Panc1 (cell line): Measurements from ENCODE around the gene CITED2. TPM values are rescaled to one million over a fixed set of nuclear protein-coding genes. Genes with fewer than 3 reads are reported as not detected.

ENCODE experiments used
- ATAC-seq: fragments of 200-7000 bp; cut with Tn5 transposase; 2 replicates; pipeline ENCODE4 v1.9.1; 2020; ENCODE audit warnings: mild to moderate bottlenecking, moderate library complexity
- BruUV-seq: library from RNA; stranded (reverse); fragments of 400-500 nt; replicated peaks from 2 replicates; lab custom pipeline; 2021; lab: Mats Ljungman, UMichigan
- CTCF ChIA-PET: fragments of 300-600 bp; sonication (Branson Sonifier 250); formaldehyde crosslinking; loops from one replicate; lab custom pipeline; 2022; ENCODE audit warnings: antibody characterized with exemption; lab: Charles Lee
- POLR2A ChIA-PET: fragments of 300-600 bp; sonication (Branson Sonifier 250); formaldehyde crosslinking; loops from one replicate; lab custom pipeline; 2022; ENCODE audit warnings: antibody characterized with exemption; lab: Charles Lee
- DNase-seq: peaks from one replicate; pipeline ENCODE4 v3.0.0-alpha.2; 2010; ENCODE audit warnings: low read depth, low spot score
- H3K27ac ChIP-seq: 2 replicates; pipeline ENCODE4 v1.5.1; 2011; ENCODE audit warnings: mild to moderate bottlenecking, low read length, inconsistent platforms
- H3K27me3 ChIP-seq: fragments of 200-500 bp; sonication (Bioruptor generic); 2 replicates; pipeline ENCODE4 v1.6.0; 2014; ENCODE audit warnings: low read length, inconsistent platforms; ENCODE audit not compliant: control insufficient read depth, insufficient read depth
- H3K36me3 ChIP-seq: fragments of 200-500 bp; sonication (Bioruptor generic); 2 replicates; pipeline ENCODE4 v1.5.1; 2014; ENCODE audit warnings: inconsistent platforms, mild to moderate bottlenecking, low read length, moderate library complexity; ENCODE audit not compliant: control insufficient read depth, insufficient read depth
- H3K4me1 ChIP-seq: 2 replicates; pipeline ENCODE4 v1.5.1; 2011; ENCODE audit warnings: inconsistent platforms, mild to moderate bottlenecking, low read length, moderate library complexity; ENCODE audit not compliant: control insufficient read depth, insufficient read depth
- H3K4me3 ChIP-seq, 2 experiments: 2 replicates each; pipeline ENCODE4 v1.5.1; 2011 to 2012; ENCODE audit warnings: low read depth in 2 of 2, low read length in 2 of 2, mild to moderate bottlenecking in 2 of 2, inconsistent platforms in 1 of 2, moderate library complexity in 1 of 2
- H3K9me3 ChIP-seq: fragments of 200-500 bp; sonication (Bioruptor generic); 2 replicates; pipeline ENCODE4 v1.5.1; 2014; ENCODE audit warnings: low read depth, mild to moderate bottlenecking, inconsistent platforms, low read length, moderate library complexity; ENCODE audit not compliant: control insufficient read depth, insufficient read depth
- POLR2AphosphoS5 ChIP-seq: IDR thresholded peaks from 2 replicates; pipeline ENCODE4 v1.6.1; 2012; ENCODE audit warnings: mild to moderate bottlenecking, low read depth, low read length, moderate library complexity
- SIN3A ChIP-seq: IDR thresholded peaks from 2 replicates; pipeline ENCODE4 v1.6.1; 2012; ENCODE audit warnings: low read depth, mild to moderate bottlenecking, low read length, moderate library complexity, borderline replicate concordance; ENCODE audit not compliant: insufficient read depth
- TCF7L2 ChIP-seq: IDR thresholded peaks from 2 replicates; pipeline ENCODE4 v1.6.1; 2011; ENCODE audit warnings: mild to moderate bottlenecking, low read depth, low read length, inconsistent platforms
- in situ Hi-C: cut with HindIII; loops from 2 replicates; pipeline ENCODE4 v1.10.0; 2016; ENCODE audit warnings: low sequenced_read_pairs, low pct_unique_long_range_greater_than_20kb
- intact Hi-C: fragments of 100-400 bp; cut with micrococcal nuclease; formaldehyde crosslinking; loops from one replicate; pipeline ENCODE4 v1.10.0; 2022; ENCODE audit not compliant: unreplicated experiment
- total RNA-seq: library from RNA; stranded (reverse); gene quantifications from one replicate; pipeline ENCODE4 v1.2.1, GENCODE V29; 2021; ENCODE audit not compliant: unreplicated experiment
- TF ChIP-seq, protein P1 (sequence below): fragments of 450-650 bp; IDR thresholded peaks from 2 replicates; pipeline ENCODE4 v1.5.1; 2017; ENCODE audit warnings: mild to moderate bottlenecking
- TF ChIP-seq, protein P2 (sequence below), 2 experiments: IDR thresholded peaks; 2 replicates each; pipeline ENCODE4 v1.6.1; 2011 to 2012; ENCODE audit warnings: low read depth in 2 of 2, control low read depth in 1 of 2, low read length in 1 of 2, mild to moderate bottlenecking in 1 of 2, moderate library complexity in 1 of 2; ENCODE audit not compliant: insufficient read depth in 1 of 2

Gene CITED2
- total RNA-seq, 1 experiment from 2014 or later: 210 TPM

DNA sequence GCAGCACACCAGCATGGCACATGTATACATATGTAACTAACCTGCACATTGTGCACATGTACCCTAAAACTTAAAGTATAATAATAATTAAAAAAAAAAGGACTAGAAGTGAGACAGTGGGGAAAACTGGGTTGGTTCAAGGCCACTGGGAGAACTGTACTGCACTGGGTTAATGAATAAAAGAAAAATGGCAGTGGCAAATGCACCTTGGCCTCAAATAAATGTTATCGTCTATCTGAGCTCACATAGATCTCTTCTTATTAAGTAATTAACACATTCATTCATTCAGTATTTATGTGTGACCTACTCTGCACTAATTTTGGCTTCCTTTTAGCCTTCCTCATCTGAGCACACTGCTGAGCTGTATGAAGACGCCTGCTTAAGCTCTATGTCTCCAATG is 17.5 kb downstream of the CITED2 start:
- no TSS peak for BruUV-seq
- intact Hi-C loops: loop anchor here (5.0 kb wide), 1 partner anchor 140 kb away; no protein-coding TSS in a partner anchor
- H3K27ac ChIP-seq: no peak overlapping the region
- ChIA-PET POLR2A (no interaction called here), CTCF (no interaction called here)
- TF ChIP-seq TCF7L2 (no peak), SIN3A (no peak), POLR2AphosphoS5 (no peak)
- TF ChIP-seq, protein P1, sequence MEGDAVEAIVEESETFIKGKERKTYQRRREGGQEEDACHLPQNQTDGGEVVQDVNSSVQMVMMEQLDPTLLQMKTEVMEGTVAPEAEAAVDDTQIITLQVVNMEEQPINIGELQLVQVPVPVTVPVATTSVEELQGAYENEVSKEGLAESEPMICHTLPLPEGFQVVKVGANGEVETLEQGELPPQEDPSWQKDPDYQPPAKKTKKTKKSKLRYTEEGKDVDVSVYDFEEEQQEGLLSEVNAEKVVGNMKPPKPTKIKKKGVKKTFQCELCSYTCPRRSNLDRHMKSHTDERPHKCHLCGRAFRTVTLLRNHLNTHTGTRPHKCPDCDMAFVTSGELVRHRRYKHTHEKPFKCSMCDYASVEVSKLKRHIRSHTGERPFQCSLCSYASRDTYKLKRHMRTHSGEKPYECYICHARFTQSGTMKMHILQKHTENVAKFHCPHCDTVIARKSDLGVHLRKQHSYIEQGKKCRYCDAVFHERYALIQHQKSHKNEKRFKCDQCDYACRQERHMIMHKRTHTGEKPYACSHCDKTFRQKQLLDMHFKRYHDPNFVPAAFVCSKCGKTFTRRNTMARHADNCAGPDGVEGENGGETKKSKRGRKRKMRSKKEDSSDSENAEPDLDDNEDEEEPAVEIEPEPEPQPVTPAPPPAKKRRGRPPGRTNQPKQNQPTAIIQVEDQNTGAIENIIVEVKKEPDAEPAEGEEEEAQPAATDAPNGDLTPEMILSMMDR: no peak
- TF ChIP-seq, protein P2, sequence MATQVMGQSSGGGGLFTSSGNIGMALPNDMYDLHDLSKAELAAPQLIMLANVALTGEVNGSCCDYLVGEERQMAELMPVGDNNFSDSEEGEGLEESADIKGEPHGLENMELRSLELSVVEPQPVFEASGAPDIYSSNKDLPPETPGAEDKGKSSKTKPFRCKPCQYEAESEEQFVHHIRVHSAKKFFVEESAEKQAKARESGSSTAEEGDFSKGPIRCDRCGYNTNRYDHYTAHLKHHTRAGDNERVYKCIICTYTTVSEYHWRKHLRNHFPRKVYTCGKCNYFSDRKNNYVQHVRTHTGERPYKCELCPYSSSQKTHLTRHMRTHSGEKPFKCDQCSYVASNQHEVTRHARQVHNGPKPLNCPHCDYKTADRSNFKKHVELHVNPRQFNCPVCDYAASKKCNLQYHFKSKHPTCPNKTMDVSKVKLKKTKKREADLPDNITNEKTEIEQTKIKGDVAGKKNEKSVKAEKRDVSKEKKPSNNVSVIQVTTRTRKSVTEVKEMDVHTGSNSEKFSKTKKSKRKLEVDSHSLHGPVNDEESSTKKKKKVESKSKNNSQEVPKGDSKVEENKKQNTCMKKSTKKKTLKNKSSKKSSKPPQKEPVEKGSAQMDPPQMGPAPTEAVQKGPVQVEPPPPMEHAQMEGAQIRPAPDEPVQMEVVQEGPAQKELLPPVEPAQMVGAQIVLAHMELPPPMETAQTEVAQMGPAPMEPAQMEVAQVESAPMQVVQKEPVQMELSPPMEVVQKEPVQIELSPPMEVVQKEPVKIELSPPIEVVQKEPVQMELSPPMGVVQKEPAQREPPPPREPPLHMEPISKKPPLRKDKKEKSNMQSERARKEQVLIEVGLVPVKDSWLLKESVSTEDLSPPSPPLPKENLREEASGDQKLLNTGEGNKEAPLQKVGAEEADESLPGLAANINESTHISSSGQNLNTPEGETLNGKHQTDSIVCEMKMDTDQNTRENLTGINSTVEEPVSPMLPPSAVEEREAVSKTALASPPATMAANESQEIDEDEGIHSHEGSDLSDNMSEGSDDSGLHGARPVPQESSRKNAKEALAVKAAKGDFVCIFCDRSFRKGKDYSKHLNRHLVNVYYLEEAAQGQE (IDR thresholded peaks at IDR 0.05; ENCODE audit: insufficient read depth in 1 of 2, low read depth in 2 of 2, low read length in 1 of 2): no peak
- no peaks in the 10 kb centered on the region for H3K4me1 ChIP-seq
- in situ Hi-C loops: no loop called here
- H3K36me3 ChIP-seq: no peaks in the 10 kb centered on the region
- no peak overlapping the region for H3K4me3 ChIP-seq
- ATAC-seq: no peak
- no peaks in the 10 kb centered on the region for H3K9me3 ChIP-seq
- no peak for DNase-seq
- no peaks in the 10 kb centered on the region for H3K27me3 ChIP-seq

DNA sequence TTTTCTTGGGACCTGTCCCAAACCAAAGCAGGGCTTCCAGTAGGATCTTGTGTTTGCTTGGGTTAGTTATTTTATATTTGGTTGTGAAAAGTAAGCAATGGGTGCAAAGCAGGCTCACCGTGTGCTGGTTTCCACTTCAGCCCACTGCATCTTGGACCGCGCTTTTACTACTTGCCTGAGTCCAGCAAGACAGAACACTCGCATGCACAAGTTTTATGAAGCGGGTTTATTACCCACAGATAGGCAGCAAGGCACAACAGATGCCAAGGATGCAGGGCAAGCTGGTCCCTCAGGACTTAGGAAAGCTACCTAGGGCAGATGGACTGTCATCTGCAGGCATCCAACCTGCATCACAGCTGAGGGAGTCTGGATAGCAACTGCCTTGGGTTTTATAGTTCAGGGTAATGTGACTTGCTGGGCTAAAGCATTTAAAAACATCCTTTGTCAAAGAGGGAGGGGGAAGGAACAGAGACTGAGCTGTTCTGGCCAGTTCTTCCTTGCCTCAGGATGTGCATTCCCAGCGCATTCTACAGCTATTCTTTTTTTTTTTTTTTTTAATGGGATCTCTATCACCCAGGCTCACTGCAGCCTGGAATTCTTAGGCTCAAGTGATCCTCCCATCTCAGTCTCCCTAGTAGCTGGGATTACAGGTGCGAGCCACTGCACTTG is 18.5 kb downstream of the CITED2 start:
- ChIA-PET POLR2A (no interaction called here), CTCF (no interaction called here)
- no peaks in the 10 kb centered on the region for H3K4me1 ChIP-seq
- BruUV-seq: no TSS peak
- no peaks in the 10 kb centered on the region for H3K36me3 ChIP-seq
- no peak overlapping the region for H3K4me3 ChIP-seq
- H3K27ac ChIP-seq: no peak overlapping the region
- DNase-seq (no peak), ATAC-seq (no peak)
- H3K27me3 ChIP-seq: no peaks in the 10 kb centered on the region
- no peak for TF ChIP-seq POLR2AphosphoS5
- TF ChIP-seq, protein P1: no peak
- no peak for TF ChIP-seq TCF7L2
- TF ChIP-seq, protein P2 (IDR thresholded peaks at IDR 0.05; ENCODE audit: insufficient read depth in 1 of 2, low read depth in 2 of 2, low read length in 1 of 2): no peak
- TF ChIP-seq SIN3A: no peak
- H3K9me3 ChIP-seq: no peaks in the 10 kb centered on the region
- in situ Hi-C loops (no loop called here), intact Hi-C loops (loop anchor here (5.0 kb wide), 1 partner anchor 139 kb away; no protein-coding TSS in a partner anchor)
